NCI-H446 (cell line): ENCODE data around the gene EAF1.
"Not testable (repeated sequence)": the region's sequence is repeated elsewhere in the genome, so short reads cannot be mapped to it uniquely, and the experiment has no call there.

Experiments used
- DNase-seq, 2 experiments: peaks; one replicate each; lab custom pipeline; 2025; lab: John Stamatoyannopoulos, UW

The EAF1 gene

GRCh38 chr3:15452156-15452555 lies 24.8 kb downstream of the EAF1 start:
- DNase-seq, result no peak

DNA sequence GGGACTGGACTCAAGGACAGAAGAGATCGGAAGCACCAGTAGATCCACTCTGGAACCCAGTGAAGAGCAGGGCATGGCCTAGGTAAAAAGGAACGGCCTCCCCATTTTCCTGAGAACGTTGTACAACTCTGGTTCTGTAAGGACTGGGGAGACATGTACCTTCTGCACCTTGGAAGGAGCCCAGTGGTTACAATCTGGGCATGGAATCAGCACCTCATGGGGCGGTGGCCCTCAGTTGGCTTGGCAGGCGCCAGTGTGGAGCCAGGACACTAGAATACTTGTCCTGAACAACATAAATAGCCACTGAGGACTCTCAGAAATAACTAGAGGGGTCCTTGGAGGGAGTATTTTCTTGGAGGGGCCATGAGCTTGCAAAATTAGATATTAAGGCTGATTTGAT lies 25.6 kb downstream of the EAF1 start:
- DNase-seq, result no peak

DNA sequence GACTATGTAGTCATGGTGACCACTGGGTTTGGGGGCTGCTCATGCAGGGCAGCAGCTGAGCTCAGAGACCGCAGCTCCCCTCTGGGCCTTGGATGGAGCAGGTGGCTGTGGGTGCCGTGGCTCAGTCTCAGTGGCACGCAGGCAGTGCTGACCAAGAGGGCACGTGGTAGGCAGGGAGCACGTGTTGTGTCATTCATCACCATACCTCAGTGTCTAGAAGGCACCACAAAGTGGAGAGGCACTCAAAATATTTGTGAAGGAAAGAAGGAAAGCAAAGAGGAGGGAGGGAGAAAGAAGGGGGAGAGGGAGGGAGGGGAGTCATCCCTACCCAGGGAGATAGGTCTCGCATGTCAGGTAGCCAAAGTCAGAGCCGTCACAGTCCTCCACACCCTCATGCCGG lies 26.1 kb downstream of the EAF1 start:
- DNase-seq, result no peak

- DNase-seq, result no peak
Measured at GRCh38 chr3:15453991-15454625, 26.7 kb downstream of the EAF1 start.

DNA sequence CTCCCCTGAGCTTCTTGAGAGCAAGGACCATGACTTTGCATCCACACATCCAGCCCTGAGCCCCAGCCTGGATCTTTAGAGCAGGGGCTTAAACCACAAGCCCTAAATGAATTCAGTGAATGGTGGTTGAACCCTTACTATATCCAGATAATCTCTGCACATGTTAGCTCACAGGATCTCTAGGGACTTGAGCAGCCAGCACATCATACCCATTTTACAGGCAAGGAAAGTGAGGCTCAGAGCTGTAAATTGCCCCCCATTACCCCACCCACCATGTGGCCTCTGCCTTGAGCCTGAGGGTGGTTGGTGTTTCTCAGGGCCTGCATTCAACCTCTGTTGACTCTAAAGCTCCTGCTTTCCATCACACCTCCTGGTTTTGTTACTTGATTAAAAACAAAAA lies 27.6 kb downstream of the EAF1 start:
- DNase-seq, result no peak

- no peak for DNase-seq
Measured at GRCh38 chr3:15455756-15456155, 28.4 kb downstream of the EAF1 start.

GRCh38 chr3:15456321-15456720 lies 28.9 kb downstream of the EAF1 start:
- no peak for DNase-seq

DNA sequence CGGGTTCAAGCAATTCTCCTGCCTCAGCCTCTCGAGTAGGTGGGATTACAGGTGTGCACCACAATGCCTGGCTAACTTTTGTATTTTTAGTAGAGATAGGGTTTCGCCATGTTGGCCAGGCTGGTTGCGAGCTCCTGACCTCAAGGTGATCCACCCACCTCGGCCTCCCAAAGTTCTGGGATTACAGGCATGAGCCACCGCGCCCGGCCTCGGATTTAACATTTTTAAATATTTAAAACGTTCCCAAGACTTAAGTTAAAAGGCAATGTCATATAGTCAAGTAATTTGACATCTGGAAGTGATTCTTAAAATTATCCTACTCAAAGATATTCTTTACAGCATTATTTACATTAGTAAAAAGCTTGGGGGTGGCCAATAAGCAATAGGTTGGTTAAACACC lies 29.5 kb downstream of the EAF1 start:
- DNase-seq, result not testable (repeated sequence)

DNA sequence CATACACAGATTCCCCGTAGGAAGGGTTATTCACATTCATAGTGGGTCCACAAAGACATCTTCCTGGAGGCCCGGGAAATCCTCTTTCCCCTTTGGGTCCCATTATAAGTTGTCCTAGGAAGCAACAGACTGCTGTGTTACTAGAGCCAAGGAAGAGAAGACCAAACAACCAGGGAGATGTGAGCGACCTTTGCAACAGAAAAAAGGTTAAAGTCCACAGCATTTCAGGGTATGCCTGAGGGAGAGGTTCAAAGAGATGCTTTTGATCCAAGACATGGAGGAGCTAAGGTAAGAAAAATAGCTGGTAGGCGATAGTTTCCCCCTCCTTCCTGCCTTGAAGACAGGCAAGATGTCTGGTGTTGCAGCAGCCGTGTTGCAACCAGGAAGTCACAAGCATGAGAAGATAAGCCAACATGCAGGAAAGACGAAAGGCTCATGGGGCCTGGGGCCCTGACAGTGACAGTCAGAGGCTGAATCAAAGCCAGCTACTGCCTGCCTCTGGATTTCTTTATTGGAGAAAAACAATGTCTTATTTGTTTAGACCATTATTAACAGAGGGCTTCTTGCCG lies 30.9 kb downstream of the EAF1 start:
- DNase-seq, result no peak

GRCh38 chr3:15460891-15461531 lies 33.6 kb downstream of the EAF1 start:
- DNase-seq, result peak in 1 of 2 experiments; percentile 4

DNA sequence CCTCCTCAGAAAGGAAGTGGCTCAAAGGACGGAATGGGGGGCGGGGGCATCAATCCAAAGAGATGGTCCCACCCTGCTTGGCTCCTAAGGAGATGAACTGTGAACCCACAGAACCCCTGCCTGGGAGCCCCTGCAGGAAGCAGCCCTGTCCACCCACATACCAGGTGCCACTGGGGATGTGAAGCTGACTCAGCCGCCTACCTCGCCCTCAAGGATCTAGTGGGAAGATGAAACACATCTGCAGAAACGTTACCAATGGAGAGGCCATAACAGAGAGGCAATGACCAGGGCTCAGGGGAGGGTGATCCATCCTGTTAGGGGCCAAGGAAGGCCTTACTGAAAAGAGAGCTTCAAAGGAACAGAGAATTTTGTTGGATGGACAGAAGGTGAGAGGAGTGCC lies 35.1 kb downstream of the EAF1 start:
- no peak for DNase-seq

DNA sequence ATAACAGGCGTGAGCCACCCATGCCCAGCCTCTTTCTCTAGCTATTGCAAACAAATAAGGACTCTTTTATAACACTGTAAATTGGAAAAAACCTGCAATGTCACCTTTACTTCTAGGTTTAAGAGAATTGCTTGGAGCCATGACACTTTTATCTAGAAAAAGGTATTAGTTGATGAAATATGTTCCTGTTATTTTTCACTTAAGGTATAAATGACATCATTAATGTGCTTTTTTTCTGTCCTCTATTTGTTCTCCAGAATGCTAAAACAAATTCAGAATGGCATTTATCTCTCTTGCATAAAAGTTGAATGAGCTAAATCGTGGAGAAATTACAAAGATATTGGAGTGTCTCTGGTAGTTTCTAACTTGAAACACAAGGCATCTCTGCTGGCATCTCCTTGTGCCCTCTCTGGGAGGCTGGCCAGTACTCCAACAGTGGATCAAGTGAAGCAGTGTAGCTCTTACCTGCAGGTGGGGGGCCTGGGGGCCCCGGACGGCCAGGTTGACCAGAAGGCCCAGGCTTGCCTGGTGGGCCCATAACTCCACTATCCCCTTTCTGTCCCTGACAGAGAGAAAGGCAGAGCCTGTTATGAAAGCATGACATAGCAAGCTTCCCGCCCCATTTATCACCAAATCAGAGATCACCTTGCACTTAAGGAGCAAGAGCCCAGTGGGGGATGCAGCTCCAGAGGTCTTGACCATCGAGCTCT lies 38.6 kb downstream of the EAF1 start:
- no peak for DNase-seq

DNA sequence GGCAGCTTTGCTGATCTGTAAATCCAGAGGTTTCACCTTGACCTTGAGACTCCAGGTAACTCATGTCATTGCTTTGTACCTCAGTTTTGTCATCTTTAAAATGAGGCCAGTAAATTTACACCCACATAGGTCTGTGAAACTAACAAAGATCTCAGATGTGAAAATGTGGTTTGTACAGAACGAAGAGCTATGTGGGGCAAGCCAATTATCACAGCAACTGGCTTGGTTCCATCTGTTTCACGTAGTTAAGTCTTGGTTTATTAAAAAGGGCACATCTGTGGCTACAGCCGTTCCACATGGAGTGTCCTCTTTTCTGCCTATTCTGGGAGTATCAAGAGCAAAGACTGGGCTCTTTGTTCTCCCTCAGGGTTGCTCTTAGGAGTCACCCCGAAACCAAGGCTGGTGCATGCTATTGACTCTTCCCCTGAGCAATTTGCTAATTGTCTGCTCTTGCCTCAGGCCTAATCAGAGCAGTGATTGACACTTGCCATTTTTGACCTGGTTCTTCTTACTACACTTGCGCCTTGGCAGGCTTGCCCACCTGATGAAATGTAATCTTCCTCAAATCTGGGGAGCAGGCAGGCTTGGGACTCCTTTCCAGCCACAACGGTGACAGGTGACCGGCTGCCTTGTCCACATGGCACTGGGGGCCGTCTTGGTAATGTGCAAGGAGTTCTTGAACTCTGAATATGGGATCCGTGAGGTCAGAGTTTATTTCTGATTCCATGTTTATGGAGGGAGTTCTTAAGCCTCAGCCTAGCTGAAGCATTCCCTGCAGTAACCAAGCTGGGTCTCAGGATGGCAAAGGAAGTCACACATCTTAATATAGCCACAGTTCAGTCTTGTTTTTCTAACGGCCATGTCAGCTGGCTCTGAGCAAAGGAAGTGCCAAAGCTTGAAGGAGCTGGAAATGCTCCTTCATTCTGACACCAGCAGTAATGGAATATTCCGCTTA lies 40.1 kb downstream of the EAF1 start:
- DNase-seq, result no peak

- no peak for DNase-seq
Measured at GRCh38 chr3:15470261-15470660, 42.9 kb downstream of the EAF1 start.

DNA sequence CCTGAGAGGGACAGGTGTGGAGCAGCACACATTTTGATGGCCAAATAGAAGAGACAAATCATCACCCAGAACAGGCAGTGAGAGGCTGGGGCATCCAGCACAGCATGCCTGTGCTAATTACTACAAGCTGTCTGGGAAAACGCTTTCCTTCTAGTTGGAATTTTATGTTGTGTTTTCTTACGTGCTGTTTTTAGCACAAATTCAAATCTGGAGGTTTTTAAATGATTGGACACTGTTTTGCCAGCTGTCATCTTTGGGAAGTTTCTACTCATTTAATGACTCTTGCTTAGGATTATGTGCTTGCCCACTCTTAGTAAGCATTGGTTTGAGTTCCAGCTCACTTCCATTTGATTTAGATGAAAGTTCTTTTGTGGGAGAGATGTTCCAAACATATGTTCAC lies 43.5 kb downstream of the EAF1 start:
- no peak for DNase-seq

- DNase-seq, result no peak
Measured at GRCh38 chr3:15471861-15472260, 44.5 kb downstream of the EAF1 start.

DNA sequence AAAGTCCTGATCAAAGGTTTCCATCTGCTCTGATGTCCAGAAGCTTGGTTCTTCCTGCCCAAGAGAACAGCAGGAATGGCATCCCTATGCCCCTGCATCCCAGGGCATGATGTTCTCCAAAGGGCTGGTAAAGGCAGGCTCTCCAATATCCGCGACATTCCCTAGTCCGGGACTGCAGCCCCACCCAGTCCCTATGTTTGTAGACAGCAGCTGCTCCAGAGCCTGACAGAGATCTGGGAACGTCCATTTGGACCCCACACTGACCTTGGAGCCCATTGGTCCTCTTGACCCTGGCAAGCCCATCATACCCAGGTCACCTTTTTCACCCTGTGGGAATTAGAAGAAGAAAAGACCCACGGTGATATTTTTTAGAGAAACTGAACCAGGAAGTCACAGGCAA lies 47.8 kb downstream of the EAF1 start:
- DNase-seq, result no peak

GRCh38 chr3:15476378-15476777 lies 49.0 kb downstream of the EAF1 start:
- peak in 1 of 2 experiments; percentile 27 for DNase-seq

DNA sequence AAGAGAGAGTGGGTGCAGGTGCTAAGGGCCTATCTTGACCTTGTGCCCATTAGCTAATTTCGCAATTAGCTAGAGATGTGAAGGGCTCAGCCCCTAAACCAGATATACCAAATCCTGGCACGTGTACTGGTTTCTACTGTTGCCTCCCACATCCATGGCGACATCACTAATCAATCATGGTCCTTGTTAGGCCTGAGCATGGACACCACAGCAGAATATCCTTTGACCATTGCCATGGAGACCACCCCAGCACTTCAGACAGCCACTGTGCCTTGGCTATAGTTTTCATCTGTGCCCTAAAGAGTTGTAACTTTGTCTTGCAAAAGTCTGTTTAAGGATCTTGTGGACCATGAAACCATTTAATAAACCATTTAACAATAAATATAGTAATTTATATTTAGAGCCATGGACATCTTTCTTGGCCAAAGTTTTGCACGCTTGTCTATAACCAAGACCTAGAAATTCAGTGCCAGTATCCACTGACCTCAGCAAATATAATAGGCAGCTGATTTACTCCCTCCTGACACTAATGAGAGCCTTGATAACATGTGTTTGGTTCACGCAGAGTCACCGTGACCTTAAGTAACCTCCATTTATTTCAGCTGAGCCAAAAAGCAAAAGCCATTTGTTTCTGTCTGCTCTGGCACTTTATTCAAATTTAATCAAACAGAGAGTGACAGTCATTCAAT lies 50.7 kb downstream of the EAF1 start:
- DNase-seq, result no peak

- DNase-seq, result no peak
Measured at GRCh38 chr3:15478640-15478979, 51.2 kb downstream of the EAF1 start.

GRCh38 chr3:15479400-15480224 lies 52.2 kb downstream of the EAF1 start:
- DNase-seq, result no peak
